CD8-positive, alpha-beta memory T cell (primary cell): ENCODE results near the gene KHDRBS2. TPM values are rescaled to one million over a fixed set of nuclear protein-coding genes. Genes with fewer than 3 reads are reported as not detected.
"Not testable (repeated sequence)": the region's sequence is repeated elsewhere in the genome, so short reads cannot be mapped to it uniquely, and the experiment has no call there.

Experiments used
- CTCF ChIA-PET: fragments of 350-600 bp; sonication (Branson Sonifier 250); formaldehyde crosslinking; loops from one replicate; lab custom pipeline; 2021; ENCODE audit warnings: antibody characterized with exemption; lab: Charles Lee
- POLR2A ChIA-PET: fragments of 350-600 bp; sonication (Branson Sonifier 250); formaldehyde crosslinking; loops from one replicate; lab custom pipeline; 2021; ENCODE audit warnings: antibody characterized with exemption; lab: Charles Lee
- DNase-seq, 5 donors: peaks; one replicate each; pipeline versions ENCODE4 v3.0.0 to v3.0.0-alpha.2; 2020 to 2022; ENCODE audit warnings: mixed read lengths in 1 of 5
- H3K27ac ChIP-seq: one replicate; pipeline ENCODE4 v1.7.0; 2013; ENCODE audit warnings: low read depth, mild to moderate bottlenecking, low read length, moderate library complexity
- H3K27me3 ChIP-seq: 2 replicates; pipeline ENCODE4 v1.7.0; 2013; ENCODE audit warnings: low read length, mild to moderate bottlenecking; ENCODE audit not compliant: insufficient read depth, poor library complexity, severe bottlenecking
- H3K36me3 ChIP-seq: 2 replicates; pipeline ENCODE4 v1.7.0; 2013; ENCODE audit warnings: mild to moderate bottlenecking, low read length, moderate library complexity; ENCODE audit not compliant: insufficient read depth
- H3K4me1 ChIP-seq: 2 replicates; pipeline ENCODE4 v1.7.0; 2013; ENCODE audit warnings: mild to moderate bottlenecking, low read length, moderate library complexity; ENCODE audit not compliant: insufficient read depth
- H3K4me3 ChIP-seq: 2 replicates; pipeline ENCODE4 v1.7.0; 2013; ENCODE audit warnings: mild to moderate bottlenecking, low read length
- H3K9me3 ChIP-seq: 2 replicates; pipeline ENCODE4 v1.7.0; 2013; ENCODE audit warnings: mild to moderate bottlenecking, low read length
- H3K27ac Mint-ChIP-seq, 8 donors: one replicate each; pipeline ENCODE4 v1.8.0; 2020 to 2021; ENCODE audit warnings: mixed read lengths in 8 of 8, mild to moderate bottlenecking in 6 of 8, inconsistent platforms in 3 of 8, moderate library complexity in 3 of 8
- H3K27me3 Mint-ChIP-seq, 2 donors: one replicate each; pipeline ENCODE4 v1.8.0; 2020 to 2021; ENCODE audit warnings: mixed read lengths in 2 of 2, mild to moderate bottlenecking in 1 of 2, moderate library complexity in 1 of 2
- H3K36me3 Mint-ChIP-seq, 3 donors: one replicate each; pipeline ENCODE4 v1.8.0; 2020 to 2021; ENCODE audit warnings: mixed read lengths in 3 of 3, inconsistent platforms in 1 of 3, mild to moderate bottlenecking in 1 of 3
- H3K4me1 Mint-ChIP-seq, 3 donors: one replicate each; pipeline ENCODE4 v1.8.0; 2020 to 2021; ENCODE audit warnings: mixed read lengths in 3 of 3, inconsistent platforms in 1 of 3, mild to moderate bottlenecking in 1 of 3
- H3K4me3 Mint-ChIP-seq, 7 donors: one replicate each; pipeline ENCODE4 v1.8.0; 2020 to 2021; ENCODE audit warnings: mixed read lengths in 7 of 7, mild to moderate bottlenecking in 6 of 7, moderate library complexity in 4 of 7, inconsistent platforms in 2 of 7
- H3K9me3 Mint-ChIP-seq, 5 donors: one replicate each; pipeline ENCODE4 v1.8.0; 2020 to 2022; ENCODE audit warnings: mixed read lengths in 5 of 5, mild to moderate bottlenecking in 3 of 5, moderate library complexity in 2 of 5, inconsistent platforms in 1 of 5
- polyA plus RNA-seq: library from polyadenylated mRNA; unstranded; fragments of 300-500 nt; fragmentation: Illumina TruSeq; gene quantifications from one replicate; pipeline ENCODE4 v1.2.3, GENCODE V29; 2021
- total RNA-seq, 2 experiments: library from RNA; stranded (reverse); gene quantifications; one replicate each; pipeline ENCODE4 v1.2.3, GENCODE V29; 2021

Gene KHDRBS2
- total and polyA plus RNA-seq, 3 experiments from 2014 or later, result not detected

GRCh38 chr6:61809004-61809595 is 476.9 kb downstream of the KHDRBS2 start:
- DNase-seq, result no peak
- ChIA-PET POLR2A (no interaction called here), CTCF (no interaction called here)
- Histone ChIP-seq H3K27me3 (no peaks in the 10 kb centered on the region), H3K36me3 (no peaks in the 10 kb centered on the region), H3K9me3 (no peaks in the 10 kb centered on the region), H3K4me1 (no peaks in the 10 kb centered on the region), H3K4me3 (no peak overlapping the region), H3K27ac (no peak overlapping the region)
- no peaks in the 10 kb centered on the region for H3K27me3 Mint-ChIP-seq
- no peak overlapping the region for H3K4me3 Mint-ChIP-seq
- no peak overlapping the region for H3K27ac Mint-ChIP-seq
- H3K36me3 Mint-ChIP-seq, result no peaks in the 10 kb centered on the region
- H3K9me3 Mint-ChIP-seq, result peaks cover 0 to 20% (median 12%) of the 10 kb centered on the region in 5 donors
- H3K4me1 Mint-ChIP-seq, result no peaks in the 10 kb centered on the region

- Mint-ChIP-seq H3K27me3 (no peaks in the 10 kb centered on the region), H3K4me1 (no peaks in the 10 kb centered on the region), H3K27ac (no peak overlapping the region), H3K9me3 (peaks cover 0 to 7% (median 5%) of the 10 kb centered on the region in 5 donors), H3K4me3 (no peak overlapping the region), H3K36me3 (no peaks in the 10 kb centered on the region)
- Histone ChIP-seq H3K27ac (no peak overlapping the region), H3K36me3 (no peaks in the 10 kb centered on the region), H3K4me3 (no peak overlapping the region), H3K4me1 (no peaks in the 10 kb centered on the region), H3K27me3 (no peaks in the 10 kb centered on the region), H3K9me3 (no peaks in the 10 kb centered on the region)
- DNase-seq, result no peak
- ChIA-PET POLR2A (no interaction called here), CTCF (no interaction called here)
Measured at GRCh38 chr6:61787998-61788397, 498.0 kb downstream of the KHDRBS2 start.

DNA sequence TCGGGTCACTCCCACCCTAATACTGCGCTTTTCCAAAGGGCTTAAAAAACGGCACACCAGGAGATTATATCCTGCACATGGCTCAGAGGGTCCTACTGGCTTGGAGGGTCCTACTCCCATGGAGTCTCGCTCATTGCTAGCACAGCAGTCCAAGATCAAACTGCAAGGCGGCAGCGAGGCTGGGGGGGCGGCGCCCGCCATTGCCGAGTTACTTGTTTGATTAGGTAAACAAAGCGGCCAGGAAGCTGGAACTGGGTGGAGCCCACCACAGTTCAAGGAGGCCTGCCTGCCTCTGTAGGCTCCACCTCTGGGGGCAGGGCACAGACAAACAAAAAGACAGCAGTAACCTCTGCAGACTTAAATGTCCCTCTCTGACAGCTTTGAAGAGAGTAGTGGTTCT is 516.6 kb downstream of the KHDRBS2 start:
- H3K36me3 ChIP-seq, H3K4me1 ChIP-seq, CTCF ChIA-PET, H3K9me3 ChIP-seq, H3K27me3 Mint-ChIP-seq, H3K36me3 Mint-ChIP-seq, POLR2A ChIA-PET, H3K27ac Mint-ChIP-seq, DNase-seq, H3K27me3 ChIP-seq, H3K4me1 Mint-ChIP-seq, H3K27ac ChIP-seq, H3K4me3 ChIP-seq, H3K4me3 Mint-ChIP-seq: not testable (repeated sequence)
- H3K9me3 Mint-ChIP-seq, result peaks cover 14 to 29% (median 20%) of the 10 kb centered on the region in 5 donors

- Histone ChIP-seq H3K9me3 (no peaks in the 10 kb centered on the region), H3K27ac (no peak overlapping the region), H3K27me3 (no peaks in the 10 kb centered on the region), H3K36me3 (no peaks in the 10 kb centered on the region), H3K4me1 (no peaks in the 10 kb centered on the region), H3K4me3 (no peak overlapping the region)
- H3K27me3 Mint-ChIP-seq, result no peaks in the 10 kb centered on the region
- H3K36me3 Mint-ChIP-seq, result no peaks in the 10 kb centered on the region
- H3K4me3 Mint-ChIP-seq, result no peak overlapping the region
- peaks cover 6 to 34% (median 15%) of the 10 kb centered on the region in 5 donors for H3K9me3 Mint-ChIP-seq
- no peak for DNase-seq
- ChIA-PET POLR2A (no interaction called here), CTCF (no interaction called here)
- H3K27ac Mint-ChIP-seq, result no peak overlapping the region
- H3K4me1 Mint-ChIP-seq, result no peaks in the 10 kb centered on the region
Measured at GRCh38 chr6:61755739-61756138, 530.3 kb downstream of the KHDRBS2 start.

DNA sequence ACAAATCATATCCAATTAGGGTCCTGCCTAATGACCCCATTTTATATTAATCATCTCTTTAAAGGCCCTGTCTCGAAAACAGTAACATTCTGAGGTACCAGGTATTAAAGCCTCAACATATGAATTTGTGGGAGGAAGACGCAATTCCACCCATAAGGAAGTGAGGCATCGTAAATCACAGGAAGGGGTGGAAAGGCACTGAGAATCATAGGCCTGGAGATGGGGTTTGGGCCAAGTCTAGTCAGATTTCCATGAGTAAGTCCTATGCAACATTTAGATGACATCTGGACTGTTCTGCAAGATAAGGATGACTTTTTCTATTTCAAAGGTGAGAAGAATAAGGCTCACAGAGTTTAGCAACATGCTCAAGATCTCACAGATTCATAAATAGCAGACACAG is 534.0 kb downstream of the KHDRBS2 start:
- Histone ChIP-seq H3K4me1 (no peaks in the 10 kb centered on the region), H3K36me3 (no peaks in the 10 kb centered on the region), H3K9me3 (no peaks in the 10 kb centered on the region), H3K27me3 (no peaks in the 10 kb centered on the region), H3K27ac (no peak overlapping the region), H3K4me3 (no peak overlapping the region)
- H3K36me3 Mint-ChIP-seq, result no peaks in the 10 kb centered on the region
- DNase-seq, result no peak
- ChIA-PET POLR2A (no interaction called here), CTCF (interaction anchor here (1.4 kb wide), 1 partner anchor 15 kb away, joined by 3 read pairs; no protein-coding TSS in a partner anchor)
- H3K4me3 Mint-ChIP-seq, result no peak overlapping the region
- peaks cover 9 to 36% (median 15%) of the 10 kb centered on the region in 5 donors for H3K9me3 Mint-ChIP-seq
- H3K4me1 Mint-ChIP-seq, result no peaks in the 10 kb centered on the region
- H3K27me3 Mint-ChIP-seq, result no peaks in the 10 kb centered on the region
- H3K27ac Mint-ChIP-seq, result no peak overlapping the region

DNA sequence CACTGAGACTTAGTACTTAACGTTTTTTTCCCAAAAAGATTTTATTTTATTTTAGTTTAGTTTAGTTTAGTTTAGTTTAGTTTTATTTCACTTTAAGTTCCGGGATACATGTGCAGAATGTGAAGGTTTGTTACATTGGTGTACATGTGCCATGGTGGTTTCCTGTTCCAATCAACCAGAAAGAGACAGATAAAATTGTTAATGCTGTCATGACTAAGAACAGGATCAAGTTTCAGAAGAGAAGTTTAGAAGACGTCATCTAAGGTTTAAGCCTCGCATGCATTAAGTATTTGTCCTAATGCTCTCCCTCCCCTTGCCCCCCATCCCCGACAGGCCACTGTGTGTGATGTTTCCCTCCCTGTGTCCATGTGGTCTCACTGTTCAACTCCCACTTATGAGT is 540.0 kb downstream of the KHDRBS2 start:
- H3K27me3 Mint-ChIP-seq, result no peaks in the 10 kb centered on the region
- H3K9me3 ChIP-seq, result no peaks in the 10 kb centered on the region
- H3K36me3 Mint-ChIP-seq, result no peaks in the 10 kb centered on the region
- POLR2A ChIA-PET, result no interaction called here
- H3K4me3 Mint-ChIP-seq, result no peak overlapping the region
- CTCF ChIA-PET, result no interaction called here
- no peaks in the 10 kb centered on the region for H3K27me3 ChIP-seq
- H3K9me3 Mint-ChIP-seq, result peaks cover 4 to 40% (median 19%) of the 10 kb centered on the region in 5 donors
- DNase-seq, result no peak
- no peak overlapping the region for H3K4me3 ChIP-seq
- no peaks in the 10 kb centered on the region for H3K36me3 ChIP-seq
- H3K4me1 Mint-ChIP-seq, result no peaks in the 10 kb centered on the region
- no peak overlapping the region for H3K27ac ChIP-seq
- H3K4me1 ChIP-seq, result no peaks in the 10 kb centered on the region
- no peak overlapping the region for H3K27ac Mint-ChIP-seq

DNA sequence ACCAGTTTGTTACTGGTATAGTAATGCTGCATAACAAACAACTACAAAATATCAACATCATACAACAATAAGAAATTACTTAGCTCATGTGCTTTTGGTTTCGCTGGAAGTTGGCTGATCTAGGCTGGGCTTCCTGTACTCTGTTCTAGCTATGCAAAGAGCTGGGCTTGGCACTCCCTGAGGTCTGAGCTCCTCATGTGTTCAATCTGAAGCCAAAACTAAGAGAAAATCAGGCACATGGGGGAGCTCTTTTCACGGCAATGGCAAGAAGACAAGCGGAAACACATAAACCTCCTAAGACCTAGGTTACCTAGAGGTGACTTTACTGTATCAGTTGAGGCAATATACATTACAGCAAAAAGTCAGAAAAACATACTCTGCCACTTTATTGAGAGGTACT is 574.2 kb downstream of the KHDRBS2 start:
- no peak for DNase-seq
- H3K9me3 Mint-ChIP-seq, result peaks cover 12 to 35% (median 18%) of the 10 kb centered on the region in 5 donors
- Histone ChIP-seq H3K4me3 (no peak overlapping the region), H3K27me3 (no peaks in the 10 kb centered on the region), H3K36me3 (no peaks in the 10 kb centered on the region), H3K9me3 (no peaks in the 10 kb centered on the region), H3K4me1 (no peaks in the 10 kb centered on the region), H3K27ac (no peak overlapping the region)
- H3K27me3 Mint-ChIP-seq, result no peaks in the 10 kb centered on the region
- no peak overlapping the region for H3K4me3 Mint-ChIP-seq
- no peak overlapping the region for H3K27ac Mint-ChIP-seq
- no peaks in the 10 kb centered on the region for H3K36me3 Mint-ChIP-seq
- ChIA-PET POLR2A (no interaction called here), CTCF (no interaction called here)
- no peaks in the 10 kb centered on the region for H3K4me1 Mint-ChIP-seq

- H3K4me1 ChIP-seq, result no peaks in the 10 kb centered on the region
- H3K4me3 ChIP-seq, result no peak overlapping the region
- ChIA-PET CTCF (no interaction called here), POLR2A (no interaction called here)
- Mint-ChIP-seq H3K27me3 (no peaks in the 10 kb centered on the region), H3K27ac (no peak overlapping the region), H3K4me3 (no peak overlapping the region), H3K4me1 (no peaks in the 10 kb centered on the region), H3K9me3 (peaks cover 2 to 29% (median 11%) of the 10 kb centered on the region in 5 donors), H3K36me3 (no peaks in the 10 kb centered on the region)
- H3K27me3 ChIP-seq, result no peaks in the 10 kb centered on the region
- no peak for DNase-seq
- no peak overlapping the region for H3K27ac ChIP-seq
- no peaks in the 10 kb centered on the region for H3K9me3 ChIP-seq
- no peaks in the 10 kb centered on the region for H3K36me3 ChIP-seq
Measured at GRCh38 chr6:61688165-61688564, 597.9 kb downstream of the KHDRBS2 start.
